Measurements from ENCODE around the gene STAC2.
"Not testable (repeated sequence)": the region's sequence is repeated elsewhere in the genome, so short reads cannot be mapped to it uniquely, and the experiment has no call there.

Gene STAC2

GRCh38 chr17:39170109-39170508 is 55.6 kb downstream of the STAC2 start:
- no peak overlapping the region for H3K4me3 ChIP-seq (replicated peaks; ENCODE audit: low read depth, low read length)
- no peak for TF ChIP-seq CTCF (IDR thresholded peaks at IDR 0.05; ENCODE audit: low read length, missing control alignments)
- no peak for DNase-seq (ENCODE audit: low read depth)

- no peak overlapping the region for H3K4me3 ChIP-seq (replicated peaks; ENCODE audit: low read depth, low read length)
- DNase-seq (ENCODE audit: low read depth) = no peak
- TF ChIP-seq CTCF (IDR thresholded peaks at IDR 0.05; ENCODE audit: low read length, missing control alignments) = no peak
Observed at GRCh38 chr17:39169518-39169917, 56.2 kb downstream of the STAC2 start.

GRCh38 chr17:39169101-39169500 is 56.6 kb downstream of the STAC2 start:
- no peak for TF ChIP-seq CTCF (IDR thresholded peaks at IDR 0.05; ENCODE audit: low read length, missing control alignments)
- no peak overlapping the region for H3K4me3 ChIP-seq (replicated peaks; ENCODE audit: low read depth, low read length)
- DNase-seq (ENCODE audit: low read depth) = no peak

GRCh38 chr17:39168503-39168902 is 57.2 kb downstream of the STAC2 start:
- DNase-seq (ENCODE audit: low read depth) = not testable (repeated sequence)

GRCh38 chr17:39167476-39167875 is 58.3 kb downstream of the STAC2 start:
- no peak overlapping the region for H3K4me3 ChIP-seq (replicated peaks; ENCODE audit: low read depth, low read length)
- TF ChIP-seq CTCF (IDR thresholded peaks at IDR 0.05; ENCODE audit: low read length, missing control alignments) = no peak
- DNase-seq (ENCODE audit: low read depth) = no peak

More at GRCh38 chr17:39168503-39168902, 57.2 kb downstream of the STAC2 start:
- not testable (repeated sequence) for H3K4me3 ChIP-seq (replicated peaks; ENCODE audit: low read depth, low read length)

- H3K4me3 ChIP-seq (replicated peaks; ENCODE audit: low read depth, low read length) = no peak overlapping the region
- TF ChIP-seq CTCF (IDR thresholded peaks at IDR 0.05; ENCODE audit: low read length, missing control alignments) = no peak
- DNase-seq (ENCODE audit: low read depth) = no peak
Observed at GRCh38 chr17:39166437-39167335, 59.1 kb downstream of the STAC2 start.

GRCh38 chr17:39165841-39166349 is 59.9 kb downstream of the STAC2 start, which contains the start of gene ARL5C:
TSS of gene ARL5C (minus strand) at chr17:39166161. CDS start at chr17:39165760, 401 bp downstream.
- peak within 1 kb of the TSS; percentile 52 for H3K4me3 ChIP-seq (replicated peaks; ENCODE audit: low read depth, low read length)
- no peak for DNase-seq (ENCODE audit: low read depth)
- no peak for TF ChIP-seq CTCF (IDR thresholded peaks at IDR 0.05; ENCODE audit: low read length, missing control alignments)

Data from fibroblast of pulmonary artery (primary cell).